Measurements from ENCODE around the gene C1QA.

C1QA gene

DNA sequence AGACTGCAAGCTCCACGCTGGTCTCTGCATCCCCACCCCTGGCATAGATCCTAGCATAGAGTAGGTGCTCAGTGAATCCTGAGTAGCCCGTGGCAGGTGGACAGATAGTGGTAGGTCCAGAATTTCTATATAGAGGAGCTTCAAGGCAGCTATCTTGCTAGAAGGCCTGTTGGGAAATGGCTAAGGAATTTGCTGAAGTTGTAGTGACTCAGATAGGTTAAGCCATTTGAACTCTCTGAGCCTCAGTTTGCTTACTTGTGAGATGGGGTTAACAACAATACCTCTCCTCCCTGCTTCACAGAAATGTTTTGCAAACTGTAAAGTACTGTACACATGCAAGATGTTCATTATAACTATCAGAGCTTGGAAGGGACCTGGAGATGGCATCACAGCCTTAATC lies 50.8 kb downstream of the C1QA start:
- peak; percentile 42 for DNase-seq (ENCODE audit: low read depth)
- no peak overlapping the region for H3K4me3 ChIP-seq (ENCODE audit: low read depth, low read length)
- TF ChIP-seq, protein P1, sequence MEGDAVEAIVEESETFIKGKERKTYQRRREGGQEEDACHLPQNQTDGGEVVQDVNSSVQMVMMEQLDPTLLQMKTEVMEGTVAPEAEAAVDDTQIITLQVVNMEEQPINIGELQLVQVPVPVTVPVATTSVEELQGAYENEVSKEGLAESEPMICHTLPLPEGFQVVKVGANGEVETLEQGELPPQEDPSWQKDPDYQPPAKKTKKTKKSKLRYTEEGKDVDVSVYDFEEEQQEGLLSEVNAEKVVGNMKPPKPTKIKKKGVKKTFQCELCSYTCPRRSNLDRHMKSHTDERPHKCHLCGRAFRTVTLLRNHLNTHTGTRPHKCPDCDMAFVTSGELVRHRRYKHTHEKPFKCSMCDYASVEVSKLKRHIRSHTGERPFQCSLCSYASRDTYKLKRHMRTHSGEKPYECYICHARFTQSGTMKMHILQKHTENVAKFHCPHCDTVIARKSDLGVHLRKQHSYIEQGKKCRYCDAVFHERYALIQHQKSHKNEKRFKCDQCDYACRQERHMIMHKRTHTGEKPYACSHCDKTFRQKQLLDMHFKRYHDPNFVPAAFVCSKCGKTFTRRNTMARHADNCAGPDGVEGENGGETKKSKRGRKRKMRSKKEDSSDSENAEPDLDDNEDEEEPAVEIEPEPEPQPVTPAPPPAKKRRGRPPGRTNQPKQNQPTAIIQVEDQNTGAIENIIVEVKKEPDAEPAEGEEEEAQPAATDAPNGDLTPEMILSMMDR (conservative IDR thresholded peaks at IDR 0.05; ENCODE audit: low read depth, low read length), result no peak

DNA sequence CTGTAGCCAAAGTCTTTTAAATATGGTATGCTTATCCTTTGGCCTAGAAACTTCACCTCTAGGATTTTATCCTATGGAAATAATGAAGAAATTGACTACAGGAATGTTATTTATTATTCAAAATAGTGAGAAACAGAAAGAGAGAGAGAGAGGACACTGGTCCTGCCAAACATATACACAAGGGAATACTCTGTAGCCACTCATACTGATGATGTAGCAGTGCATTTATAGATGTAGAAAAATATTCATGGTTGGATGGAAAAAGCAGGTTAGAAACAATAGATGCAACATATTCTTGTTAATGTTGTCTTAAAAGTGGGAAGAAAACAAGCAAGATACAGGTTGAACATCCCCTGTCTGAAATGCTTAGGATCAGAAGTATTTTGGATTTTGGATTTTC lies 52.0 kb downstream of the C1QA start:
- H3K4me3 ChIP-seq (ENCODE audit: low read depth, low read length), result no peak overlapping the region
- no peak for DNase-seq (ENCODE audit: low read depth)
- TF ChIP-seq, protein P1 (conservative IDR thresholded peaks at IDR 0.05; ENCODE audit: low read depth, low read length), result no peak

All from choroid plexus epithelial cell (primary cell).